Fibroblast of mammary gland (primary cell): Measurements from ENCODE around the gene KRTAP25-1.

ENCODE experiments used
- DNase-seq: peaks from one replicate; pipeline ENCODE4 v3.0.0-alpha.2; 2010; ENCODE audit warnings: low read depth
- H3K4me3 ChIP-seq: 2 replicates; pipeline ENCODE4 v1.5.1; 2011; ENCODE audit warnings: low read depth, mild to moderate bottlenecking, low read length, moderate library complexity; ENCODE audit not compliant: control insufficient read depth
- TF ChIP-seq, protein P1 (sequence below): conservative IDR thresholded peaks from 2 replicates; pipeline ENCODE4 v1.5.1; 2011; ENCODE audit warnings: low read depth, low read length, inconsistent platforms; ENCODE audit not compliant: control insufficient read depth, insufficient read depth

KRTAP25-1 gene

DNA sequence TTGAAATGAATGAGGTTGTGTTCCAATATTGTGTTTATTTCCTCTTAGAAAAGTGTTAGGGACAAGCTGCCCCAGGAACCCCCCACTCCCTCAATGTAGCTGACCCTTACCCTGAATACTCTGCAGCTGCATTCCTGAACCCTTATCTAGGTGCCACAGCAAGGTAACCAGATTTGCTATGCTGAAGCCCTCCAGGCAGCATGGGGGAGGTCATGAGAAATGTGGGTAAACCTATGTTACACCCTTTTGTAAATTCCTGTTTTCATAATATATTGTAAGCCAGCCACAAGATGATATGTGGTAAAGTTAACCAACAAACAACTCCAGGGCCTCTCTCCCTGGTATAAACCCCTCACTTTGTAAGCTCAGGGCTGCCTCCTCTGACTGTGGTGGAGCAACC is 45.6 kb downstream of the KRTAP25-1 start:
- H3K4me3 ChIP-seq = no peak overlapping the region
- no peak for DNase-seq
- TF ChIP-seq, protein P1, sequence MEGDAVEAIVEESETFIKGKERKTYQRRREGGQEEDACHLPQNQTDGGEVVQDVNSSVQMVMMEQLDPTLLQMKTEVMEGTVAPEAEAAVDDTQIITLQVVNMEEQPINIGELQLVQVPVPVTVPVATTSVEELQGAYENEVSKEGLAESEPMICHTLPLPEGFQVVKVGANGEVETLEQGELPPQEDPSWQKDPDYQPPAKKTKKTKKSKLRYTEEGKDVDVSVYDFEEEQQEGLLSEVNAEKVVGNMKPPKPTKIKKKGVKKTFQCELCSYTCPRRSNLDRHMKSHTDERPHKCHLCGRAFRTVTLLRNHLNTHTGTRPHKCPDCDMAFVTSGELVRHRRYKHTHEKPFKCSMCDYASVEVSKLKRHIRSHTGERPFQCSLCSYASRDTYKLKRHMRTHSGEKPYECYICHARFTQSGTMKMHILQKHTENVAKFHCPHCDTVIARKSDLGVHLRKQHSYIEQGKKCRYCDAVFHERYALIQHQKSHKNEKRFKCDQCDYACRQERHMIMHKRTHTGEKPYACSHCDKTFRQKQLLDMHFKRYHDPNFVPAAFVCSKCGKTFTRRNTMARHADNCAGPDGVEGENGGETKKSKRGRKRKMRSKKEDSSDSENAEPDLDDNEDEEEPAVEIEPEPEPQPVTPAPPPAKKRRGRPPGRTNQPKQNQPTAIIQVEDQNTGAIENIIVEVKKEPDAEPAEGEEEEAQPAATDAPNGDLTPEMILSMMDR = no peak

DNA sequence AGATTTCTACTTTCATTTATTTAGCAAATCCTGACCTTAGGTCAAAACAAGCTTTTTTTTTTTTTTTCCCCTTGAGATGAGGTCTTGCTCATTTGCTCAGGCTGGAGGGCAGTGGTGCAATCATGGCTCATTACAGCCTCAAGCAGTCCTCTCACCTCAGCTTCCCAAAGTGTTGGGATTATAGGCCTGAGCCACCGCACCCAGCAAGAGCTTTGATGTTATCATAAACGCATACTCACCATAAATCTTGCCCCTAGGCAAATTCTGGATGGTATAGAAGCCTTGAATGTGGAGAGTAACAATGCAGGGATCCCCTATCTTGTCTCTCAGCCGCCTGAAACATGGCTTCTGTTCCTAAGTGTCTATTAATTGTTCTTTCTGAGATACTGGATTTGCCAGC is 48.7 kb downstream of the KRTAP25-1 start:
- no peak overlapping the region for H3K4me3 ChIP-seq
- no peak for DNase-seq
- TF ChIP-seq, protein P1 = no peak
